Uterus (tissue), 4 donors: ENCODE results near the gene SETBP1. TPM values are rescaled to one million over a fixed set of nuclear protein-coding genes. Genes with fewer than 3 reads are reported as not detected.
A peak's percentile ranks its signal among the peaks of the same experiment; 100 is the strongest.

ENCODE experiments used
- DNase-seq, 2 donors: peaks; one replicate each; pipeline ENCODE4 v3.0.0-alpha.2; 2019 to 2020
- H3K27ac ChIP-seq, 2 donors: fragments of 200-600 bp; sonication (generic); 1 replicate in 1 of 2; 2 replicates in 1 of 2; pipeline ENCODE4 v1.5.1; 2016 to 2018
- H3K27me3 ChIP-seq, 2 donors: fragments of 200-600 bp; sonication (generic); one replicate each; pipeline ENCODE4 v1.5.1; 2018 to 2019; ENCODE audit warnings: control low read depth in 1 of 2
- H3K36me3 ChIP-seq, 2 donors: fragments of 200-600 bp; sonication (generic); one replicate each; pipeline ENCODE4 v1.5.1; 2019; ENCODE audit warnings: control low read depth in 1 of 2
- H3K4me1 ChIP-seq, 2 donors: fragments of 200-600 bp; sonication (generic); one replicate each; pipeline ENCODE4 v1.5.1; 2018 to 2019; ENCODE audit warnings: control low read depth in 1 of 2
- H3K4me3 ChIP-seq, 2 donors: fragments of 200-600 bp; sonication (generic); 1 replicate in 1 of 2; 2 replicates in 1 of 2; pipeline ENCODE4 v1.5.1; 2018 to 2019; ENCODE audit warnings: mild to moderate bottlenecking in 1 of 2
- H3K9me3 ChIP-seq, 2 donors: fragments of 200-600 bp; sonication (generic); one replicate each; pipeline ENCODE4 v1.5.1; 2019; ENCODE audit warnings: control low read depth in 1 of 2
- POLR2A ChIP-seq, 2 donors: fragments of 450-650 bp; IDR thresholded peaks; one replicate each; pipeline ENCODE4 v1.6.1; 2016; ENCODE audit warnings: antibody characterized with exemption in 2 of 2, mild to moderate bottlenecking in 1 of 2, moderate library complexity in 1 of 2
- intact Hi-C: fragments of 100-400 bp; cut with DNase I; formaldehyde crosslinking; loops from one replicate; pipeline ENCODE4 v1.15.1; 2023; ENCODE audit warnings: low total_unique reads
- total RNA-seq, 4 donors: library from RNA; depleted of rRNA in 3 of 4; stranded (reverse); fragments of >200 nt in 3 of 4; gene quantifications; one replicate each; pipeline versions ENCODE4 v1.1.0 to v1.2.4, GENCODE V29; 2014 to 2023
- TF ChIP-seq, protein P1 (sequence below), 4 experiments: fragments of 200-600 bp in 2 of 4; fragments of 450-650 bp in 2 of 4; sonication (generic) in 2 of 4; IDR thresholded peaks; one replicate each; pipeline ENCODE4 v1.5.1; 2016 to 2019; ENCODE audit warnings: antibody characterized with exemption in 4 of 4, mild to moderate bottlenecking in 2 of 4, moderate library complexity in 1 of 4
- donor health status: DM: yes; HTN: yes; CAD: no.

SETBP1 gene
- total RNA-seq, 4 donors from 2014 or later = 16.8 to 74.0 (median 36.9) TPM

DNA sequence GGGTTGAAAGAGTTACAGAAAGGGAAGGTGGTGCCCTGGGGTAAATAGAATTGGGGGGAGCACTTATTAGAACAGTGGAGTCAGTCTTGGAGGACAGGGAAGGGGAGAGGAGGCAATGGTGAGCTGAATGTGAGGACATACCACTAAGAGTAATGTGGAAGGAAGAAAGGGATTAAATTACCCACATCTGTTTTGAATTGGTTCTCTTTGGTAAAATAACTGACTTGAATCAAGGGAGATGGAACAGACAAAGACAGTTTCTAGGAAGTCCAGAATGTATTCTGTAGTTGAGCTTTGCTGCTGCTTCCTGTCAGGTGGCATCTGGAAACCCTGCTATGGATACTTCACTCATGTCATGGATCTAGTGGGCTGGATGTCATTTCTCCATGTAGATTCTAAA, 6.7 kb downstream of the SETBP1 start:
- Histone ChIP-seq H3K27me3 (no peaks in the 10 kb centered on the region), H3K4me3 (no peak overlapping the region), H3K27ac (no peak overlapping the region), H3K36me3 (no peaks in the 10 kb centered on the region), H3K4me1 (peaks cover 0 to 6% of the 10 kb centered on the region in 2 donors), H3K9me3 (no peaks in the 10 kb centered on the region)
- TF ChIP-seq, protein P1, sequence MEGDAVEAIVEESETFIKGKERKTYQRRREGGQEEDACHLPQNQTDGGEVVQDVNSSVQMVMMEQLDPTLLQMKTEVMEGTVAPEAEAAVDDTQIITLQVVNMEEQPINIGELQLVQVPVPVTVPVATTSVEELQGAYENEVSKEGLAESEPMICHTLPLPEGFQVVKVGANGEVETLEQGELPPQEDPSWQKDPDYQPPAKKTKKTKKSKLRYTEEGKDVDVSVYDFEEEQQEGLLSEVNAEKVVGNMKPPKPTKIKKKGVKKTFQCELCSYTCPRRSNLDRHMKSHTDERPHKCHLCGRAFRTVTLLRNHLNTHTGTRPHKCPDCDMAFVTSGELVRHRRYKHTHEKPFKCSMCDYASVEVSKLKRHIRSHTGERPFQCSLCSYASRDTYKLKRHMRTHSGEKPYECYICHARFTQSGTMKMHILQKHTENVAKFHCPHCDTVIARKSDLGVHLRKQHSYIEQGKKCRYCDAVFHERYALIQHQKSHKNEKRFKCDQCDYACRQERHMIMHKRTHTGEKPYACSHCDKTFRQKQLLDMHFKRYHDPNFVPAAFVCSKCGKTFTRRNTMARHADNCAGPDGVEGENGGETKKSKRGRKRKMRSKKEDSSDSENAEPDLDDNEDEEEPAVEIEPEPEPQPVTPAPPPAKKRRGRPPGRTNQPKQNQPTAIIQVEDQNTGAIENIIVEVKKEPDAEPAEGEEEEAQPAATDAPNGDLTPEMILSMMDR (IDR thresholded peaks at IDR 0.05) = no peak
- TF ChIP-seq POLR2A (IDR thresholded peaks at IDR 0.05) = no peak
- intact Hi-C loops = no loop called here
- DNase-seq = no peak

DNA sequence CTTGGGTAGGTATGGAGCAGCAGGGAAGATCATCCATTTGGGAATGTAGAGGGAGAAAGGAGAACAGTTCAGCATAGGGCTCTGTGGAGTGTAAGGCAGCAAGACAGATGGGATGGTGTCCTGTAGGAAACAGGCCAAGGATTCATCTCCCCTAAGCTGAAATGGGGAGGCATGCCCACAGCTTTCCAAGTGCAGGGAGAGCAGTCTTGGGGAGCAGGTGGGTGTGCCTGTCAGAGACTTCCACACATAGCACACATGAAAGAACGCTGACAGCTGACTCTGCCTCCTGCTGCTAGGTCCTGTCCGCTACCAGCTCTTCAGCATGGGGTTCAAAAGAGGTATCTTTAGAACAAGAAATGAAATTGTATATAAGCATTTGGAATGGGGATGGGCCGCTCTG, 9.0 kb downstream of the SETBP1 start:
- no peak overlapping the region for H3K27ac ChIP-seq
- no peaks in the 10 kb centered on the region for H3K36me3 ChIP-seq
- no peaks in the 10 kb centered on the region for H3K27me3 ChIP-seq
- no peaks in the 10 kb centered on the region for H3K4me1 ChIP-seq
- no peak for DNase-seq
- intact Hi-C loops = no loop called here
- H3K9me3 ChIP-seq = no peaks in the 10 kb centered on the region
- TF ChIP-seq, protein P1 (IDR thresholded peaks at IDR 0.05) = no peak
- TF ChIP-seq POLR2A (IDR thresholded peaks at IDR 0.05) = no peak
- no peak overlapping the region for H3K4me3 ChIP-seq

DNA sequence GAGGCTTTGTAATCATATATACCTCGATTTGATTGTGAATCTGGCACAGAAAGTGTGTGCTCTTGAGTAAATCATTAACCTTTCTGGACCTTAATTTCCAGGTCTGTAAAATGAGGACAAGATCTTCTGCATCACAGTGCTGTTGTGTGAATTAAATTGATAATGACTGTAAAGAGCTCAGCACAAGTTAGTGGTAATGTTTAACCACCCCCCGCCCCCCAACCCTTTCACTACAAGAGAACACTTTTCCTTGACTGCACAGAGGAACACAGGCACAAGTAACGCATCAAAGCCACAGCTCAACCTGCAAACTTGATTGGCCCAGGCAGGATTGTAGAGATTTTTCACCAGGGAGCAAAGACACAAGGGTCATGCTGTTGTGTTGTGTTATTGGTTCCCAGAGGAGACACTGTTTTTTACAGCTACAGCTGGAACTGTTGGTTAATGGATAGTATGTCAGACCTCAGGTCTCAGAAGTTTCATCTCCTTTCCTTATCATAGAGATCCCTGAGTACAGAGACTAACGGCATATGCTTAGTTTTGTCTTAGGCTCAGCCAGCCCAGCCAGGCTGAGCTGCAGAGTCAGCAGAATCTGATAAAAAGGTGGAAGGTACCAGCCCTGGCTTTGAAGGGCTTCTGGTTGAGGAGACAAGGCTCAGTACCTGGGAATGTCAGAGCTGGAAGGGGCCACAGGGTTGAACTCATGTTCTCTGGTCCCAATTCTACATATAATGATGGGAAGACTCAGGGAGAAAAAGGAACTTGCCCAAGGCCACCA, 10.6 kb downstream of the SETBP1 start:
- no peak for DNase-seq
- Histone ChIP-seq H3K4me1 (peaks cover 0 to 1% of the 10 kb centered on the region in 2 donors), H3K4me3 (no peak overlapping the region), H3K27me3 (no peaks in the 10 kb centered on the region), H3K27ac (no peak overlapping the region), H3K9me3 (no peaks in the 10 kb centered on the region), H3K36me3 (no peaks in the 10 kb centered on the region)
- intact Hi-C loops = no loop called here
- TF ChIP-seq, protein P1 (IDR thresholded peaks at IDR 0.05) = no peak
- TF ChIP-seq POLR2A (IDR thresholded peaks at IDR 0.05) = no peak

DNA sequence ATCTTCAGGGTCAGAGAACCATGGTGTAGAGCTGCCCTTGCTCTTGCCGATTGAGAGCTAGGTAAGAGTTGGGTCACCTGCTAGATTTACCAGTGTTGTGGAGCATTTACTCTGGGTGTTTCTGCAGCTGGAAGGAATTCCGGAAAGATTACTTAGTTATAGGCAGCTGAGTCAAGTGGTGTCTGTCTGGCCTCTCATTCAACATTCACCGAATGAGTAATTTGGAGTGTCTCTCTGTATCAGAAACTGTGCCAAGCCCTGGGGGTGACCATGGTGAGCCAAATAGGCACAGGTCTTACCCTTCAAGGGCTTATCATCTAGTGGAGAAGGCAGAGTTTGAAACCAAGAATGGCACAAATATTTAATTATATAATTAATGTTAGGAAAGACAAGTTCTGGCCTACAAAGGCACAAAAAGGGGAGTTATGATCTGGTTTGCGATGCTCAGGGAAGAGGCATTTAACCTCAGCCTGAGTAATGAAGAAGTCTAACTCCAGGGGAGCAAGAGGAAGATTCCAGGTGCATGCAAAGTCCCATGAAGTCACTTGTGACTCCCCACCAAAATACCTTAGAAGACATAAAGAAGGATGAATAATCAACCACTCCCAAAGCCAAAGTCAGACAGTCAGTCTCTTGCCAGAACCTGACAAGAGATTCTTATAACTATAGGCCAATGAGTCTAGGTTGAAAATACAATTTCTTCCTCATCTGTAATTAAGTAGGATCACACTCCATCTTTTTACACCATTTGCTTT, 12.5 kb downstream of the SETBP1 start:
- TF ChIP-seq, protein P1 (IDR thresholded peaks at IDR 0.05) = no peak
- TF ChIP-seq POLR2A (IDR thresholded peaks at IDR 0.05) = no peak
- H3K27ac ChIP-seq = no peak overlapping the region
- H3K27me3 ChIP-seq = no peaks in the 10 kb centered on the region
- H3K4me3 ChIP-seq = no peak overlapping the region
- no peaks in the 10 kb centered on the region for H3K36me3 ChIP-seq
- intact Hi-C loops = no loop called here
- H3K4me1 ChIP-seq = peaks cover 3 to 11% of the 10 kb centered on the region in 2 donors
- no peaks in the 10 kb centered on the region for H3K9me3 ChIP-seq
- no peak for DNase-seq

DNA sequence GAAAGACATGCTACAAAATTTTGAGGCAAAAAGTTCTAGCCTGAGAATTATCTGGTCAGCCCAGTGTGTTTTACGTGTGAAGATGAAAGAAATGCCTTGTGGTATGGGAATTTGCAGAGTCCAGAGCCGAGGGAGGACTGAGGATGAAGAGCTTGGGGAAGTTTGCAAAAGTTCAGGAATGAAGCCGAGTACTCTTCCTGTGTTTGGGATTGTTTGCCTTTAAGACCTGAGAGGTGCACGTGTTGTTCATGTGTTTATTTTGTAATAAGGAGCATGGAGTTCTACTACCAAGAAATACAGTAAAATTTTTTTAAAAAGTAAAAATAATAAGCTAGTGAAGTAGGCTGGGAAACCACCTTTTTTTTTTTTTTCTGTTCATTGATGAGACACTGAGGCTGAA, 14.8 kb downstream of the SETBP1 start:
- no peak for TF ChIP-seq POLR2A (IDR thresholded peaks at IDR 0.05)
- TF ChIP-seq, protein P1 (IDR thresholded peaks at IDR 0.05) = no peak
- Histone ChIP-seq H3K4me1 (peaks cover 3 to 11% of the 10 kb centered on the region in 2 donors), H3K4me3 (no peak overlapping the region), H3K36me3 (no peaks in the 10 kb centered on the region), H3K9me3 (no peaks in the 10 kb centered on the region), H3K27me3 (no peaks in the 10 kb centered on the region), H3K27ac (peak overlapping the region in 1 of 2 donors; percentile 64)
- no peak for DNase-seq
- intact Hi-C loops = no loop called here
